LHCN-M2 (cell line): ENCODE results near the gene SMAD2. TPM values are rescaled to one million over a fixed set of nuclear protein-coding genes. Genes with fewer than 3 reads are reported as not detected.
"Not testable (repeated sequence)": the region's sequence is repeated elsewhere in the genome, so short reads cannot be mapped to it uniquely, and the experiment has no call there.

Source experiments
- DNase-seq: peaks from one replicate; pipeline ENCODE4 v3.0.0-alpha.2; 2012; ENCODE audit warnings: low read depth
- total RNA-seq: library from RNA; depleted of rRNA; stranded (reverse); fragments of >200 nt; gene quantifications from 2 replicates; pipeline ENCODE4 v1.2.3, GENCODE V29; 2014

The SMAD2 gene
- total RNA-seq, 1 experiment from 2014 or later, result 105 TPM

DNA sequence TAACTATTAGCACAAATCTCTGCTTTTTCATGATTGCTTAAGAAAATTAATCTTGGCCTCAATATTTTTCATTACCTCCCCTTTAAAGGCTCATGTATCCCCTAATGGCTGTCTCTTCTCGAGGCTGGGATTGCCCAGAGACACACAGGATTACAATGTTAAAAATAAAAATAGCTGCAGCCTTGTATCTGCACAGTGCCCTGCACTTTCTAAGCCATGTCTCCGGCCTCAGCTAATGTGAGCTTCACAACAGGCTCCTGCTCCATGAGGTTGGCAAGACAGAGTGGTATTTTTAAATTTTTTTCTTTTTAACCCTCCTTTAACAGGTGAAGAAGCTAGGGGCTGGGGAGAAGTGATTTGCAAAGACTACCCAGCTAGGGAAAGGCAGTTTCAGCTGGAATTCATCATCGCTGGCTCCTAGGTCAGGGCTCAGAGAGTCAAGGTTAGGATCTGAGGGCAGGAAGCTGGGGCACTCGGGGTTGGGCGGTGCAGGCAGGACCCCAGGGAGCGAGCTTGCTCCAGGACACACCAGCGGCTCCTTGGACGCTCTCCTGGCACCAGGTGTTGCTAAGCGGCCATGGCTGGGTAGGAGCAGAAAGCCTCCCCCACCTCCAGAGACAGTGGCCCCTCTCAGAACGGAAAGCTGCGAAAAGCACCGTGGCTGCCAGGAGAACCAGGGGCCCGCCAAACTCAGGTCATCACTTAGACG, 135.6 kb downstream of the SMAD2 start:
- DNase-seq, result no peak

DNA sequence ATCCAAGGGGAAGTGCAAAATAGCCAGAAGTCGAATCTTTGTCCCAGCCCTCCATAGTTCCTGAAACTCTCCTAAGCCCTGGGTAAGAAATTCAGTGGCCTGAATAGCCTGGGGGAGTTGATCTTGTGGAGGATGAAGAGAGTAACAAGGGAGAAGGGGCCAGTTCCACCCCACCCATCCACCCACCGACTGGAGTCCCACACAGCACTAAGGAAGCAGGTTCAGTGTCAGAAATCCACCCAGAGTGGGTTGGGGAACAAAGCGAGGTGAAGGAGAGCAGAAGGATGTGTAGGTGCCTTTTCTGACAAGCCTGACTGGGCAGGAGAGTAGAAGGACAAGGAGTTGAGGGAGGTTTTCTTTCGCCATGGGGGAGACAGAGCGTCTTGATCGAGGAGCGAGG, 136.8 kb downstream of the SMAD2 start:
- no peak for DNase-seq

DNA sequence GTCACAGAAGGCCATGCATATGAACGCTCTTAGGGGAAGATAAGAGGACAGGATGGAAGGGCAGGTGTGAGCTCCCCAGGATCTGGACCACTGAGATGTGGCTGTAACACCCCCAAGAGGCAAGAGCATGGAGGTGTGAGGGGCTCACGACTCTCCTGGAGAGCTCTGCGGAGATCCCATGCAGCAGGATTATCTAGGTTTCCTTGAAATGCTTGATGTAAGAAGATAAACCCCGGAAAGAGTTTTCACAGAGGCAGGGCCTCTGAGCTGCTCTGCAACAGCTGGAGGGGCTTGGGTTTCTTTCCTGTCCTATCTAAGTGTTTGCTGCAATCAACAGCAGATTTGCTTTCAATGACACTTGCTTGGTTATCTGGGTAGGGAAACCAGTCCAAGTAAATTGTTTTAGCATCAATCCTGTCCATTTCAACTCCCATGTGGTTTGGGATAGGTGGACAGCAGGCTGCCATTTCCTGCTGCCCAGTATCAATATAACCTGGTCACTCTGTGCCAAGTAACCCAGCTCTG, 138.9 kb downstream of the SMAD2 start:
- no peak for DNase-seq

DNA sequence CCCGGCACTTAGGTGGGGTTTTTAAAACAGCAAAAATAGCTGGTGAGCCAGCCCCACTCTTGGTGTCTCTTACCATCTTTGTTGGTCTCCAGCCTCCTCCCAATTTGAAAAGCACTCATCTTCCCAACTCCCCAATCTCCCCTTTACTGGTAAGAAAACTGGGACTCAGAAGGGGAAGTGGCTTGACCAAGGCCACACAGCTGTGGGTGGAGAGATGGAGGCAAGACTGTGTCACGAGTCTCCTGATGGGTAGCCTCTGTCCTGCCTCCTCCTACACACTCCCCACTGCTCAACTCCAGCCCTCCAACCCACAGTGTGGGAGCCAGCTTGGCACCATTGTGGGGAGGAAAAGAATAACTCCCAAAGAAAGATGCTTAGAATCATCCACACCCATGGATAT, 140.4 kb downstream of the SMAD2 start:
- DNase-seq, result no peak

DNA sequence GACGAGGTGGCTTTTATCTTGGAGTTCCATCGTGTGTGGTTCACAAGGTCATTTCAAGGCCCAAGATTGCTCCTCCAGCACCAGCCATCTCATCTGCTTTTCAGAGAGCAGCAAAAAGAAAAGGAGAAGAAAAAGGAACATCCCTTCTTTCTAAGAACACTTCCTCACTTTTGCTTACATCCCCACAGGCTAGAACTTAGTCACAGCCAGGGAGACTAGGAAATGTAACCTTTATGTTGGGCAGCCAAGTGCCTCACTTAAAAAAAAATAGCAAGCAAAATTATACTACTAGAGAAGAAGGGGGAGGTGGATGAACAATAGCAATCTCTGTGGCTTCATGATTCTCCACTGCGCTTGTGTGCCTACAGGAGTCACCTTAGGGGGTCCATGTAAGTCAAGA, 141.8 kb downstream of the SMAD2 start:
- DNase-seq, result no peak

DNA sequence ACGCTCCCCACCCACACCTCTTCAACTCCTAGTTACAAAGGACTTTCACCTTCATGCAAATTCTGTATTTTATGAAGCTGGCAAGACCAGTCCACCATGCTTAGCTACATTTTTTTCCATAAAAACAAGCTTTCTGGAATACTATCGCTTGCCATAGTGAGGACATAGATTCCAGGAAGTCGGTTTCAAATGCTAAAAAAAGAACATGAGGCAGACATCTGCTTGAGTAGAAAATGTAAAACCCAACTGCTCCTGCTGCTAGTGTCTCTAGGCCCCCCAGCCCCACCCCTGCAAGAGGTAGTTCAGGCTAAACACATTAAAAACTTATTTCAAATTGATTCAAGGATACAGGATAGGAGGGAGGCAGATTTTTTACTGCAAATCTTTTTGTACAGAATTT, 148.9 kb downstream of the SMAD2 start:
- DNase-seq, result no peak

DNA sequence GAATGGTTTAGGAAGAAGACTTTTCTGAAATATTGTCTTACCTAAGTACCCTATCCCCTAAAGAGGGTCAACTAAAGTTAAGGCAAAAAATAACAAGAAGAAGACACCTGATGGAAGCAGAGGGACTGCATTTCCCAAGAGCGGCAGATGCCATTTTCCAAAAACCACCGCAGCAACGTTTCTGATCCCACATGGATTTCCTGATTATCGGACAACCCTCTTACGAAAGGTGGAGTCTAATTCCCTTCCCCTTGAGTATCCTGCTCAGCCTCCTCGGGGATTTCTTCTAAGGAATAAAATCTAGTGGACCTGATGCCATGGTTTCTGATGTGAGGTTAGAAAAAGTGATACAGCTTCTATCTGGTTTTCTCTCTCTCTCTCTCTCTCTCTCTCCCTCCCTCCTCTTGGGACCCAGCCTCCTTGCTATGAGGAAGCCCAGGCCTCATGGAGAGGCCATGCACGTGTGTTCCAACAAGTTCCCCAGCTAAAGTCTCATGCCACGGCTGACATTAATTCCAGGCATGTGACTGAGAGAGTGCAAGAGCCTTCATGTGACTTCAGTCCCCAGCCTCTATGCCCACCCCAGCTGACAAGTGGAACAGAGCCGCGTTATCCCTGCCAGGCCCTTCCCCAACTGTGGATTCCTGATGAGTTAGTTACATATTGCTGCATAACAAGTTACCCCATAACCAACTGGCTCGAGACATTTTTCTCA, 150.3 kb downstream of the SMAD2 start:
- no peak for DNase-seq

DNA sequence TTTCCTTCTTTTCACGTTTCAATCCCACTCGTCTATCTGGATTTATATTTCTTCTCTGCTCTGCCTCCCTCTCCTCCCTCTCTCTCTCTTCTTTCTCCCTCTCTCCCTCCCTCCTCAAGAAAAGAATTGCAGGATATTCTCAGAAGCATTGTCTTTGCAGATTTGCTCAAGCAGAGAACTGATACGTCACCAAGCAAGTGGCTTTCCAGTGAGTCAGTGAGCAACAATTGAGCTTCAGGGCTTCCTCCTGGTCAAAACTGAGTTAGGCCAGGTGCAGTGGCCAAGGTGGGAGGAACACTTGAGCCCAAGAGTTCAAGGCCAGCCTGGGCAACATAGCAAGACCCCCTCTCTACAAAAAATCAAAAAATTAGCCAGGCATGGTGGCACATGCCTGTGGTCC, 151.1 kb downstream of the SMAD2 start:
- DNase-seq, result no peak

DNA sequence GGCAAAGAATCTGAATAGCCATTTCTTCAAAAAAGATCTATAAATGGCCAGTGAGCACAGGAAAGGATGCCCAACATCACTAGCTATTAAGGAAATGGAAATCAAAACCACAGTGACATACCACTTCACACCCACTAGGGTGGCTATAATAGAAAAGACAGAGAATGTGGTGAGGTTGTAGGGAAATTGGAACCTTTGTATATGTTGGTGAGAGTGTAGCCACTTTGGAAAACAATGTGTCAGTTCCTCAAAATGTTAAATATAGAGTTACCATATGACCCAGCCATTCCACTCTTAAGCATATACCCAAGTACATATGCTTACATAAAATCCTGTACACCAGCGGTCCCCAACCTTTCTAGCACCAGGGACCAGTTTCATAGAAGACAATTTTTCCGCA, 152.8 kb downstream of the SMAD2 start:
- DNase-seq, result no peak

DNA sequence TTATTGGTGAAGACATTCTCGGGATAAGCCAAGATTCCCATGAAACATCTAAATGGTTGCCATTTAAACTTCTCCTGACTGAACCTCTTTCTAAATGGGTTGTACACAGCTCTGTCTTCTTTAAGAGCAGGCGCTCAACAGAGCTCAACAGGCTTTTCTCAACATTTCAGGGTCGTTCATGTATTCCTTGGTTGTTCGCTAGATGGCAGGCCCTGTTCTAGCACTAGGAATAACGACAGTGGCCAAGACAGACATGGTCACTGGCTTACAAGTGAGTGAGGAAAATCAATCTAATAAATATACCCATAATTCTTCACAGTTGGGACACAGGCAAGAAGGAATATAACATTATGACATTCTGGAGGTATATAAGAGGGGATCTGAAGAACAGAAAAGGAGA, 154.5 kb downstream of the SMAD2 start:
- DNase-seq, result peak; percentile 11

DNA sequence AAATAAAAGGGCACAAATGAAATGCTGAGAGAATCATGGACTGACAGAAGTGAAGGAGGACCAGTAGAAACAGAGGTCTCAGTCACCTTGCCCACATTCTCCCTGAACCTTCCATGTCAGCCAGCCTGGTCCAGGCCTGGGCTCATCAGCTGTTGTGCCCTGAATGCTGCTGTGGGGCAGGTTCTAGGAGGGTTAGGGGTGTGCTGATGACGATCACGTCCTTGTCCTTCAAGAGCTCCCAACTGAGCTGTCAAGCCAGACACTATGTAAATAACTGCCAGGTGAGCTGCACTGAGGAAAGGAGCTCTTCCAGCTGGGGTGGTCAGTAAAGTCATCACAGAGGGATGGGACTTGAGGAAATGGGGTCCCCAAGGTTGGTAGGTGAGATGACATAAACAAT, 156.5 kb downstream of the SMAD2 start:
- no peak for DNase-seq

DNA sequence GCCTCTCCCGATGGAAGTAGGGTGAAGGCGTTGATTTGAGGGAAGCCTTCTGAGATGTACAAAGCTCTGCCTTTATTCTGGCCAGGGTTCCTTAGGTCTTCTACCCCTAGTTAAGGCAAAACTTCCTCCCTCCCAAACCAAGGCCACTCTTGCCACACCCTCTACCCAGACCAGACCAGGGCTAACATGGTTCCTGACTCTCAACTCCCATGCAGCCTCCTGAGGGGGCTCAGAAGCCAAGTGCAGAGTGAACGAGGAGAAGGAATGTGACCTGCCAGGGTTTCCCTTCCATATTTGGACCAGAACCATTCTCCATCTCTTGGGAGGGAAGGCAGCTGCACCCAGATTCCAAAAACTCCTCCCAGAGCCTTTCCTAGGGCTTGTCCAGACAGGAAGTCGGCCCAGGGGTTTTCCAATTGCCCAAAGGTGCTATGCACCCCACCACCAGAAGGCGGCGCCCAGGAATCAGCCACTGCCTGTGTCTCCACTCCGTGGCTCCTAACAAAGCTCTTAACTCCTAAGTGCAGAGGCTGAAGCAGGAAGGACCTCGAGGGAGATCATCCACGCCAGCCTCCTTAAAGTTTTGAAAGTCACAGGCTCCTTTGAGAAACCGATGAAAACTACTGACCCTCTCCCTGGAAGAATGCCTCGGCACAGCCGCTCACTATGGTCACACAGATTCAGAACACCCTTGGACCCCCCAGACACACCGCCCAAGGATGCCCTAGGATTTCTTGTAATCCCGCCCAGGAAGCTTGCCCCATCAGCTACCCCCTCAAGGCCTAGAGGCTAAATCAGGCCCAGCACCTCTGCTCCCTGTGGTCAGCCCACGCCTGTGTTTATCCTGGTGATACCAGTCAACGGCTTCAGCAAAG, 157.8 kb downstream of the SMAD2 start:
- peak; percentile 48 for DNase-seq

DNA sequence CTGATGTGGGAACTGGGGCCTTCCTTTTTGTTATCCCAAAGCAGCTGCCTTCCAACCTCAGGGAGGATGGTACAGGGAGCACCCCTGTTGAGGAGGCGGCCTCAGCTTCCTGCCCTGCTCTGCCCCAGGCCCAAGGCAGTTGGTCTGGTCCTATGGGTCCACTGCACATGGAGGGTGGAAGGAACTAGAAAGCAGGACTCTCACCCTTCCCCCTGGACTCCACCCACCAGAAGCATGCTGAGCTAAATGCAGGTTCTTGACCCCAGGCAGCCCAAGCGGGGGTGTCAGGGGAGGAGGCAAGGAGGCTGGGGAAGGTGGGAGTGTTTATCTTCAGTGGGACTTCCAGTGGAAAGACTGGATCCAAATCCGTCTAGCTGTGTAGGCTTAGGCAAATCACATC, 158.5 kb downstream of the SMAD2 start:
- no peak for DNase-seq

DNA sequence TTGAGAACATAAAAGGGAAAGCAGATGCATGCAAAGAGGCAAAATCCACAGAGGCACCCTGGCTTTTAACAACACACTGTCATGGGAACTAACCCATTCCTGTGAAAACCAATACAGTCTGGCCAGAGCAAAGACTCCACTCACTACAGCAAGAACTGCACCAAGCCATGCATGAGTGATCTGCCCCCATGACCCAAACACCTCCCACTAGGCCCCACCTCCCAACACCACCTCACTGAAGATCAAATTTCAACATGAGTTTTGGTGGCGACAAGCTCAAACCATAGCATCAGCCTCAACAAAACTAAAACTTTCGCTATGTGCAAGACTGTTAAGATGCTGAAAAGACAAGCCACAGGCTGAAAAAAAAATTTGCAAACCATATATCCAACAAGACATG, 162.8 kb downstream of the SMAD2 start:
- no peak for DNase-seq

DNA sequence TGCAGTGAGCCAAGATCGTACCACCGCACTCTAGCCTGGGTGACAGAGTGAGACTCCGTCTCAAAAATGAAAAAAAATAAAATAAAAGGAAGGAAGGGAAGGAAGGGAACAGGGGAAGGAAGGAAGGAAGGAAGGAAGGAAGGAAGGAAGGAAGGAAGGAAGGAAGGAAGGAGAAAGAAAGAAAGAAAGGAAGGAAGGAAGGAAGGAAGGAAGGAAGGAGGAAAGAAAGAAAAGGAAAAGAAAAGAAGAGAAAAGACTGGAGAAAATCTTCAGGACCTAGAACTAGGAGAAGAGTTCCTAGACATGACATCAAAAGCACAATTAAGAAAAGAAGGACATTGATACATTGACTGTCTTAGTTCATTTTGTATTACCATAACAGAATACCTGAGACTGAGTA, 163.3 kb downstream of the SMAD2 start:
- not testable (repeated sequence) for DNase-seq
